ENCODE results near the gene THUMPD3.

Gene THUMPD3

DNA sequence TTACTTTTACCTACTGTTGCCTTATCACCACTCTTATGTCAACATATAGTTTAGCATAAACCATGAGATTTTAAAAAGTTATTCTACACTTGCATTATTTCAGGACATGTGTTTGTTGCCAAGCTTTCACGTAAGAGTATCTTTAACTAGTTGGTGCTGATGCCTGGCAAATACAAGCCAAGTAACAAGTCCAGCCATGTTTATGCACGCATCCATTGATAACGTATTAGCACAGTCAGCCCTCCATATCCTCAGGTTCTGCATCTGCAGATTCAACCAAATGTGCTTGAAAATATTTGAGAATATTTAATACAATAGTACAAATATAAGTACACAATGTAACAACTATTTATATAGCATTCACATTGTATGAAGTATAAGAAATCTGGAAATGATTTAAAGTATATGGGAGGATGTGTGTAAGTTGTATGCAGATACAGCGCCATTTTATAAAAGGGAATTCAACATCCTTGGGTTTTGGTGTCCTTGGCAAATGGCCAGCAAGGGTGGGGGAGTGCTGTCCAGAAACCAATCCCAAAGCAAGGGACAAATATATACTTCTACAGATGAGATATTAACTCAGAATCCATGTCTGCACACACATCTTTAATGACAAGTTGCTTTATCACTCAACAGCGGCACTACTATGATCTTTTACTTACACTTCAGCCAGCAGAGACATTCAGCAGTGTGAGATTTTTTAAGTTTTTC lies 25.9 kb downstream of the THUMPD3 start:
- Histone ChIP-seq H3K4me1 (ENCODE audit: control insufficient read depth in 1 of 2, insufficient read depth in 2 of 2, low read length in 2 of 2) (peaks cover 0 to 26% of the 10 kb centered on the region in 2 donors), H3K27me3 (ENCODE audit: low read depth, low read length) (no peaks in the 10 kb centered on the region), H3K9me3 (ENCODE audit: control insufficient read depth in 1 of 2, low read length in 2 of 2) (no peaks in the 10 kb centered on the region), H3K36me3 (ENCODE audit: control insufficient read depth in 1 of 2, insufficient read depth in 2 of 2, low read length in 2 of 2) (peaks cover 71 to 81% of the 10 kb centered on the region in 2 donors), H3K4me3 (ENCODE audit: low read depth in 1 of 2, low read length in 2 of 2) (no peak overlapping the region), H3K27ac (ENCODE audit: low read length) (no peak overlapping the region)

DNA sequence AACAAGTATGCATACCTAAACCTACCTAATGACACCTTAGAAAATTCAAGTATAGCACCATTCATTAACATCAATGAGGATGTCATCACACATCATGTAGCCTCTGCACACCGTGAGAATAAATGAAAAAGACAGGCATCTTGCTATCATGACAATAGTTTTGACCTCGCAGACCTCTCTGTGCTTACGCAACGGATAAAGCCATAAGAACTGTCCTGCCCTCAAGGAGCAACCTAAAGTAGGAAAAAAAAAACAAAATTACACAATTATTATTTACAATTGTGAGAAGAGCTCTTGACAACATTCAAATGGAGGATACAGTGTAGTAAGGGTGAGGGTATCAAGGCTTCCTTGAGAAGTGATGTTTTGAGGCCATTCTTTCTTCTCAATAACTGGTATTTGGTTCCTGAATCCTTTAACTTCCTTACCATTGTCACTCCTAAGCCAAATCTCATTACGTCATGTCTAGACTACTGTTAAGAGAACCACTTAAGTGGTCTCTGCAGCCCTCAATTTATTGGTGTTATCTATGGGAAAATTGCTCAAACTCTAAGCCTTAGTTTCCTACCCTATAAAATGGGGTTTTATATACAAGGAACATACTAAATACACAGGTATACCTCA lies 27.5 kb downstream of the THUMPD3 start:
- H3K36me3 ChIP-seq (ENCODE audit: control insufficient read depth in 1 of 2, insufficient read depth in 2 of 2, low read length in 2 of 2), result peaks cover 56 to 72% of the 10 kb centered on the region in 2 donors
- no peaks in the 10 kb centered on the region for H3K9me3 ChIP-seq (ENCODE audit: control insufficient read depth in 1 of 2, low read length in 2 of 2)
- no peak overlapping the region for H3K4me3 ChIP-seq (ENCODE audit: low read depth in 1 of 2, low read length in 2 of 2)
- H3K4me1 ChIP-seq (ENCODE audit: control insufficient read depth in 1 of 2, insufficient read depth in 2 of 2, low read length in 2 of 2), result peaks cover 10 to 43% of the 10 kb centered on the region in 2 donors
- H3K27ac ChIP-seq (ENCODE audit: low read length), result no peak overlapping the region
- no peaks in the 10 kb centered on the region for H3K27me3 ChIP-seq (ENCODE audit: low read depth, low read length)

DNA sequence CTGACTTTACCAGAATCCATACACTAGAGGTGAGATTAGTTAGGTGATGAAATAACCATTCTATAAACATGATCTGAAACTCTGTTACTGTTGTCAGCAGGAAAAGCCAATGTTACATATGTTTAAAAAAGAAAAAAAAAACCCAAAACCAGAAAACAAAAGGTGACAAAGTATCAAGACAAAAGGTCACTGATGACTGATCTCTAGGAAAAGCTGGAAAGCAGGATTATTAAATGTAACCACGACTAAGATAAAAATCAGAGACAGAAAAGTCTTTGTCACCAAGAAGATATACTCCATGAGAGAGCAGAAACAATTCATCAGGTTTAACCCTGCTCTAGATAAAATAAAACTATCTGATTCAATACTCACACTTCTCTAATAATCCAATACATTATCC lies 29.2 kb downstream of the THUMPD3 start:
- Histone ChIP-seq H3K27me3 (ENCODE audit: low read depth, low read length) (no peaks in the 10 kb centered on the region), H3K4me1 (ENCODE audit: control insufficient read depth in 1 of 2, insufficient read depth in 2 of 2, low read length in 2 of 2) (peaks cover 10 to 47% of the 10 kb centered on the region in 2 donors), H3K4me3 (ENCODE audit: low read depth in 1 of 2, low read length in 2 of 2) (no peak overlapping the region), H3K36me3 (ENCODE audit: control insufficient read depth in 1 of 2, insufficient read depth in 2 of 2, low read length in 2 of 2) (peaks cover 46 to 57% of the 10 kb centered on the region in 2 donors), H3K9me3 (ENCODE audit: control insufficient read depth in 1 of 2, low read length in 2 of 2) (no peaks in the 10 kb centered on the region), H3K27ac (ENCODE audit: low read length) (no peak overlapping the region)

- Histone ChIP-seq H3K27me3 (ENCODE audit: low read depth, low read length) (no peaks in the 10 kb centered on the region), H3K4me3 (ENCODE audit: low read depth in 1 of 2, low read length in 2 of 2) (peak overlapping the region; percentile 77 to 96), H3K27ac (ENCODE audit: low read length) (peak overlapping the region; percentile 95), H3K36me3 (ENCODE audit: control insufficient read depth in 1 of 2, insufficient read depth in 2 of 2, low read length in 2 of 2) (peaks cover 25% of the 10 kb centered on the region in 2 donors), H3K4me1 (ENCODE audit: control insufficient read depth in 1 of 2, insufficient read depth in 2 of 2, low read length in 2 of 2) (peaks cover 12 to 63% of the 10 kb centered on the region in 2 donors), H3K9me3 (ENCODE audit: control insufficient read depth in 1 of 2, low read length in 2 of 2) (no peaks in the 10 kb centered on the region)
Measured at GRCh38 chr3:9395570-9396300, 32.9 kb downstream of the THUMPD3 start.

- H3K4me3 ChIP-seq (ENCODE audit: low read depth in 1 of 2, low read length in 2 of 2), result peak overlapping the region; percentile 77 to 96
- H3K27me3 ChIP-seq (ENCODE audit: low read depth, low read length), result no peaks in the 10 kb centered on the region
- H3K9me3 ChIP-seq (ENCODE audit: control insufficient read depth in 1 of 2, low read length in 2 of 2), result no peaks in the 10 kb centered on the region
- peaks cover 15 to 65% of the 10 kb centered on the region in 2 donors for H3K4me1 ChIP-seq (ENCODE audit: control insufficient read depth in 1 of 2, insufficient read depth in 2 of 2, low read length in 2 of 2)
- peaks cover 19 to 20% of the 10 kb centered on the region in 2 donors for H3K36me3 ChIP-seq (ENCODE audit: control insufficient read depth in 1 of 2, insufficient read depth in 2 of 2, low read length in 2 of 2)
- peak overlapping the region; percentile 95 for H3K27ac ChIP-seq (ENCODE audit: low read length)
Measured at GRCh38 chr3:9396301-9396631, 33.4 kb downstream of the THUMPD3 start.

- Histone ChIP-seq H3K4me1 (ENCODE audit: control insufficient read depth in 1 of 2, insufficient read depth in 2 of 2, low read length in 2 of 2) (peaks cover 16 to 65% of the 10 kb centered on the region in 2 donors), H3K9me3 (ENCODE audit: control insufficient read depth in 1 of 2, low read length in 2 of 2) (no peaks in the 10 kb centered on the region), H3K4me3 (ENCODE audit: low read depth in 1 of 2, low read length in 2 of 2) (peak overlapping the region; percentile 77 to 96), H3K27me3 (ENCODE audit: low read depth, low read length) (no peaks in the 10 kb centered on the region), H3K27ac (ENCODE audit: low read length) (peak overlapping the region; percentile 95), H3K36me3 (ENCODE audit: control insufficient read depth in 1 of 2, insufficient read depth in 2 of 2, low read length in 2 of 2) (peaks cover 14 to 15% of the 10 kb centered on the region in 2 donors)
Measured at GRCh38 chr3:9396632-9397331, 33.9 kb downstream of the THUMPD3 start.

GRCh38 chr3:9397332-9397905 lies 34.6 kb downstream of the THUMPD3 start, which contains the start of gene SETD5:
TSS of gene SETD5 (plus strand) at chr3:9397615. CDS start at chr3:9428939, 31,324 bp downstream.
- Histone ChIP-seq H3K27ac (ENCODE audit: low read length) (peak within 1 kb of the TSS; percentile 99), H3K36me3 (ENCODE audit: control insufficient read depth in 1 of 2, insufficient read depth in 2 of 2, low read length in 2 of 2) (peaks cover 14 to 15% of the 10 kb centered on the region in 2 donors), H3K4me1 (ENCODE audit: control insufficient read depth in 1 of 2, insufficient read depth in 2 of 2, low read length in 2 of 2) (peaks cover 21 to 66% of the 10 kb centered on the region in 2 donors)

DNA sequence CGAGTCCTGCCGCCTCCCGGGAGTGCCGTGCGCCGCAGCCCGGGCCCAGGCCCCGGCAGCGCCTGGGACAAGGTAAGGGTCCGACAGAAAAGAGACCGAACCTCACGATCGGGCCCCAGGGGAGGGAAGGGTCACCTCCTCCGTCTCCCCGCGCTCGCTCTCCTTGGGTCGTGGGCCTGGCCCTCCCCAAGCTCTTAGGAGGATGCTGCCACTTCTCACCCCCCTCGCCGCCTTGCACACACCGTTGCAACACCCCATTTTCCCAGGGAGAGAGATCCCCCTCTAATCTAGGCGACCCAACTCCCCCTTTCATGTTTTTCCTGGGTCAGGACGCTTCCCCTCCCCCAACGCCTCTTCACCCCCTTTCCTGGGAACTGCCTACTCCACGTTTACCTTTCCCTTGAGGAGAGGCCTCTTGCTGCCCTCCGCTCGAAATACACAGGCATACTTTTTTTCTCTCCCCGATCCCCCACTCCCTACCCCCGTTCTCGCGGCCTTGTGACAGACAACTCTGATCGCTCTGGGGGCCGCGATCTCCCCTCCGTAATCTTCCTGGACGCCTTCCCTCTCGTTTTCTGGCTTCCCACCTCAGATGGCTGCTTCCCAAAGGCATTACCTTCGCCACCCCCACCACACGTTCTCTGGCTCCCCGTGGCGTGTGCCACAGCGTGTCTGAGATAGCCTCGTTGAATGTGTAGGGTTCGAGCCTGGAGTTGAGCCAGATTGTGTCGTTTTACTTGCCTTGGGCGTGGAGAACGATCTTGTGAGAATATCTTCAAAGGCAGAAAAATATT lies 35.2 kb downstream of the THUMPD3 start:
- Histone ChIP-seq H3K9me3 (ENCODE audit: control insufficient read depth in 1 of 2, low read length in 2 of 2) (no peaks in the 10 kb centered on the region), H3K4me1 (ENCODE audit: control insufficient read depth in 1 of 2, insufficient read depth in 2 of 2, low read length in 2 of 2) (peaks cover 27 to 66% of the 10 kb centered on the region in 2 donors), H3K4me3 (ENCODE audit: low read depth in 1 of 2, low read length in 2 of 2) (peak overlapping the region; percentile 73 to 94), H3K36me3 (ENCODE audit: control insufficient read depth in 1 of 2, insufficient read depth in 2 of 2, low read length in 2 of 2) (peaks cover 10 to 13% of the 10 kb centered on the region in 2 donors), H3K27ac (ENCODE audit: low read length) (peak overlapping the region; percentile 99), H3K27me3 (ENCODE audit: low read depth, low read length) (no peaks in the 10 kb centered on the region)

More at GRCh38 chr3:9397332-9397905, 34.6 kb downstream of the THUMPD3 start, which contains the start of gene SETD5:
- H3K27me3 ChIP-seq (ENCODE audit: low read depth, low read length), result no peaks in the 10 kb centered on the region
- H3K4me3 ChIP-seq (ENCODE audit: low read depth in 1 of 2, low read length in 2 of 2), result peak within 1 kb of the TSS; percentile 77 to 96
- no peaks in the 10 kb centered on the region for H3K9me3 ChIP-seq (ENCODE audit: control insufficient read depth in 1 of 2, low read length in 2 of 2)

GRCh38 chr3:9398700-9399336 lies 36.0 kb downstream of the THUMPD3 start:
- no peaks in the 10 kb centered on the region for H3K27me3 ChIP-seq (ENCODE audit: low read depth, low read length)
- peak overlapping the region; percentile 99 for H3K27ac ChIP-seq (ENCODE audit: low read length)
- H3K4me3 ChIP-seq (ENCODE audit: low read depth in 1 of 2, low read length in 2 of 2), result peak overlapping the region; percentile 73 to 94
- H3K9me3 ChIP-seq (ENCODE audit: control insufficient read depth in 1 of 2, low read length in 2 of 2), result no peaks in the 10 kb centered on the region
- H3K4me1 ChIP-seq (ENCODE audit: control insufficient read depth in 1 of 2, insufficient read depth in 2 of 2, low read length in 2 of 2), result peaks cover 33 to 67% of the 10 kb centered on the region in 2 donors
- peaks cover 4 to 10% of the 10 kb centered on the region in 2 donors for H3K36me3 ChIP-seq (ENCODE audit: control insufficient read depth in 1 of 2, insufficient read depth in 2 of 2, low read length in 2 of 2)

DNA sequence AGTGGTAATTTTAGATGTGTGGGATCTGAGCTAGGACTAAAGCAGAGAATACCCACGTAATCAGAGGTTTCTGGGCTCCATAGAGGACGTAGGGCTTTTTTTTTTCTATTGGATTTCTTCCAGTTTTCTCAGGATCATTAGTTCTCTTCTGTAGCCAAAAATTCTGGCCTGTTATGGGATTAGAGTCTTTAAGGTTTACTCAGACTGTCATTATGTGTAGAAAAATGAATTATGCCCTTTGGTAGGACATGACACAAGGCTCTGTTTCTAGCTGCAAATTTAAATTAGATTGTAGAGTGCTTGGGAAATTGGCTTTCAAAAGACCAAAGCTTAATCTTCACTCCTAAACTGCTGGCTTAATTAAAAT lies 36.5 kb downstream of the THUMPD3 start:
- H3K27me3 ChIP-seq (ENCODE audit: low read depth, low read length), result no peaks in the 10 kb centered on the region
- peaks cover 4 to 10% of the 10 kb centered on the region in 2 donors for H3K36me3 ChIP-seq (ENCODE audit: control insufficient read depth in 1 of 2, insufficient read depth in 2 of 2, low read length in 2 of 2)
- peak overlapping the region; percentile 73 to 94 for H3K4me3 ChIP-seq (ENCODE audit: low read depth in 1 of 2, low read length in 2 of 2)
- H3K4me1 ChIP-seq (ENCODE audit: control insufficient read depth in 1 of 2, insufficient read depth in 2 of 2, low read length in 2 of 2), result peaks cover 33 to 67% of the 10 kb centered on the region in 2 donors
- no peaks in the 10 kb centered on the region for H3K9me3 ChIP-seq (ENCODE audit: control insufficient read depth in 1 of 2, low read length in 2 of 2)
- H3K27ac ChIP-seq (ENCODE audit: low read length), result peak overlapping the region; percentile 99
